Fibroblast of lung (primary cell): Measurements from ENCODE around the gene ENO3.

Source experiments
- CTCF ChIP-seq, 2 donors: IDR thresholded peaks in 1 of 2; conservative IDR thresholded peaks in 1 of 2; 1 replicate in 1 of 2; 2 replicates in 1 of 2; pipeline ENCODE4 v1.5.1; 2011 to 2012; ENCODE audit warnings: low read length in 2 of 2, control low read depth in 1 of 2, inconsistent platforms in 1 of 2, low read depth in 1 of 2, mild to moderate bottlenecking in 1 of 2
- EZH2 ChIP-seq: IDR thresholded peaks from 2 replicates; pipeline ENCODE4 v1.5.1; 2012; ENCODE audit warnings: low read length, control low read depth, mild to moderate bottlenecking; ENCODE audit errors: missing control alignments

GRCh38 chr17:4982305-4982704, 31.4 kb downstream of the ENO3 start:
- TF ChIP-seq CTCF (conservative IDR thresholded peaks at IDR 0.05 in 1 of 2, IDR thresholded peaks at IDR 0.05 in 1 of 2; ENCODE audit: low read depth in 1 of 2, low read length in 2 of 2), result no peak
- TF ChIP-seq EZH2, result no peak
